ENCODE results near the gene NDUFA11.
"Not testable (repeated sequence)": the region's sequence is repeated elsewhere in the genome, so short reads cannot be mapped to it uniquely, and the experiment has no call there.

NDUFA11 gene

DNA sequence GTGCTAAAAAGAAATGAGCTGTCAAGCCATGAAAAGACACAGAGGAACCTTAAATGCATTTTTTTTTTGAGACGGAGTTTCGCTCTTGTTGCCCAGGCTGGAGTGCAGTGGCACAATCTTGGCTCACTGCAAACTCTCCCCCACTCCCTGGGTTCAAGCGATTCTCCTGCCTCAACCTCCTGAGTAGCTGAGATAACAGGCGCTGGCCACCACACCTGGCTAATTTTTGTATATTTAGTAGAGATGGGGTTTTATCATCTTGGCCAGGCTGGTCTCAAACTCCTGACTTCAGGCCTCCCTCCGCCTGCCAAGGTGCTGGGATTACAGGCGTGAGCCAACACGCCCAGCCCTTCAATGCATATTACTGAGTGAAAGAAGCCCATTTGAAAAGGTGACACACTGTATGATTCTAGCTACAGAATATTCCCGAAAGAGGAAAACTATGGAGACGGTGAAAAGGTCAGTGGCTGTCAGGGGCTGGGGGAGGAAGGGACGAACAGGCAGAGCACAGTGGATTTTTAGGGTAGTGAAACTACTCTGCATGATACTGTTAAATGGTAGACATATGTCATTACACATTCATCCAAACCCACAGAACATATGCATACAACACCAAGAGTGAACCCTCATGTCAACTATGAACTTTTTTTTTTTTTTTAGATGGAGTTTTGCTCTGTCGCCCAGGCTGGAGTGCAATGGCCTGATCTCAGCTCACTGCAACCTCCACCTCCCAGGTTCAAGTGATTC, 19.4 kb downstream of the NDUFA11 start:
- peak; percentile 77 for DNase-seq

DNA sequence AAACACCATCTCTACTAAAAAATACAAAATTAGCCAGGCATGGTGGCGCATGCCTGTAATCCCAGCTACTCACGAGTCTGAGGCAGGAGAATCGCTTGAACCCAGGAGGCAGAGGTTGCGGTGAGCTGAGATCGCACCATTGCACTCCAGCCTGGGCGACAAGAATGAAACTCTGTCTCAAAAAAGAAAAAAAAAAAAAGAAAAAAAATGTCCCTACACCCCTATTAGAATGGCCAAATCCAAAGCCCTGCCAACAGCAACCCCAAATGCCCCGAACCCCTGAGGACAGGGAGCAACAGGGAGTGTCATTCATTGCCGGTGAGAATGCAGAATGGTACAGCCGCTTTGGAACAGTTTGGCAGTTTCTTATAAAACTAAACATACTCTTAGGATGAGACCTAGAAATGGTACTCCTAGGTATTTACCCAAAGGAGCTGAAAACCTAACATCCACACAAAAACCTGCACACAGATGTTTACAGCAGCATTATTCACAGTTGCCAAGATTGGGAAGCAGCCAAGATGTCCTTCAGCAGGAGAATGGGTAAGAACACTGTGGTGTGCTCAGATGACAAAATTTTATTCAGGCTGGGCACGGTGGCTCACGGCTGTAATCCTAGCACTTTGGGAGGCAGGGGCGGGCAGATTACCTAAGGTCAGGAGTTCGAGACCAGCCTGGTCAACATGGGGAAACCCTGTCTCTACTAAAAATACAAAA, 20.3 kb downstream of the NDUFA11 start:
- peak; percentile 86 for DNase-seq

DNA sequence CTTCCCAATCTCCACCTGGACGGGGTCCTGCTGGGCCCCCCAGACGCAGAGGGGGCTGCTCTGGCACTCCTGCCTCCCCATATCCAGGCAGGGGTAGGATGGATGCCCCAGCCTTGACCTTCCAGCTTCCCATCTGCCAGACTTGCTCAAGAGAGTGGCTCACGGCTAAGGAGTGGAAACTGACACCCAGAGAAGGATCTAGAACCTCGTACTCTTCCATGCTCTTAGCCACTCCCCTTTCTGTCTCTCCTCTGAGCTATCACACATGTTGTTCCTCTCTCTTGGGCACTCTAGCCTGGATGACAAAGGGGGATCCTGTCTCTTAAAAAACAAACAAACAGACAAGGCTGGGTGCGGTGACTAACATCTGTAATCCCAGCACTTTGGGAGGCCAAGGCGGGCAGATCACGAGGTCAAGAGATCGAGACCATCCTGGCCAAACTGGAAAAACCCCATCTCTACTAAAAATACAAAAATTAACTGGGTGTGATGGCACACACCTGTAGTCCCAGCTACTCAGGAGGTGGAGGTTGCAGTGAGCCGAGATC, 21.1 kb downstream of the NDUFA11 start:
- peak; percentile 94 for DNase-seq

DNA sequence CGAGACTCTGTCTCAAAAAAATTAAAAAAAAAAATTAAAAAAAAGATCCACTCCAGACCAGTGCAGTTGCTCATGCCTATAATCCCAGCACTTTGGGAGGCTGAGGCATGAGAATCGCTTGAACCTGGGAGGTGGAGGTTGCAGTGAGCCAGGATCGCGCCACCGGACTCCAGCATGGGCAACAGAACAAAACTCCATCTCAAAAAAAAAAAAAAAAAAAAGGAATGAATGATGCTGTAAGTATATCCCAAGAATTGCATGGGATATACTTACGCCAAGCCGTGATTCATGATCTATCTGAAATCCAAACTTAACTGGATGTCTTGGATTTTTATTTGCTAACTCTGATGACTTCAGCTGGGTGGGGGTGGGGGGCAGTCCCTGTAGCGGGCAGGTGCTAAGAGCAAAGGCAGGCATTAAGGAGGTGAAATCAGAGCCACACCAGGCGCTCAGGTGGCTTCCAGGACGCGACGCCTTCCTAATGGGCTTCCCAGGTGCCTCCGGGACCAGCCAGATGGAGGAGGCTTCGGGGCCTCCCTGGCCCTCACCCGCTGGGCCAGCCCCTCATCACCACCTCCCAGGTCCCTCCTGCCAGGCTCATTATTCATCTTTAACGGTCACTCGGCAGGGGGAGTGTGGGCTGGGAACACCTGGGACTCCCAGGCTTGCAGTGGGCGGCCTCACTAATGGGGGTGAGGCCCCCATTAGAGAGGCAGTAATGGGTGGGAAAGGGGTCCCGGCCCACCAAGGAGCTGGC, 21.9 kb downstream of the NDUFA11 start:
- DNase-seq: peak; percentile 99

DNA sequence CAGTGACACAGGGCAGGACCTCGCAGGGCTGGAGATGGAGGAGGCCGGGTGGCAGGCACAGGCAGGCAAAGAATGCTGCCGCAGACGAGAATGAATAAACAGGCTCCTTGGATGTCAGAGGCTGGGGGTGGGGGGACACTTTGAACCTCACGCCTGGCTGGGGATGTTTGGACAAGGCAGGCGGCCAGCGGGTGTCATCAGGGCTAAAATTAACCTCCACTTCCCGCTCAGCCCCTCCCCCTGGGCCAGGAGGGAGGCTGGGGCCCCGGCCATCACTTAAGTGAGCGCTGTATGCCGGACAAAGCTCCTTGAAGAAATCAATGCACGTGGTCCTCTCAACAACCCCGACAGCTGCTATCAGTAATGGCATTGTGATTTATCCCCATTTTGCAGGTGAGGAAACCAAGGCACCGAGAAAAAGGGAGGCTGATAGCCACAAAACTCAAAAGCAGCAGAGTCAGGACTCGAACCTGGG, 22.9 kb downstream of the NDUFA11 start:
- DNase-seq: peak; percentile 98

DNA sequence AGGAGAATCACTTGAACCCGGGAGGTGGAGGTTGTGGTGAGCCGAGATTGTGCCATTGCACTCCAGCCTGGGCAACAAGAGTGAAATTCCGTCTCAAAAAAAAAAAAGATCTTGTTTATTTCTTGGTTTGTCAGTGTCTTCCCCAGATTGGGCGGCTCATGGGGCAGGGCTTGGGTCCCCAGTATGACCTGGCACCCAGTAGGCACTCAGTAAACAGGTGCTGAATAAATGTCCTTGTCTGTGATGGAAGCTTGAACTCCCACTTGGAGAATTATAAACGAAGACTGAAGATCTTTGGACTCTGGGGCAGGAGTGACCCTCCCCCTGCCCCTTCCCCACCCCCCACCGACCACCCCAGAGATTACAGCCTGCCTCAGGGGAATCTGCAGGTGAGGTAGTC, 23.4 kb downstream of the NDUFA11 start:
- DNase-seq: no peak

DNA sequence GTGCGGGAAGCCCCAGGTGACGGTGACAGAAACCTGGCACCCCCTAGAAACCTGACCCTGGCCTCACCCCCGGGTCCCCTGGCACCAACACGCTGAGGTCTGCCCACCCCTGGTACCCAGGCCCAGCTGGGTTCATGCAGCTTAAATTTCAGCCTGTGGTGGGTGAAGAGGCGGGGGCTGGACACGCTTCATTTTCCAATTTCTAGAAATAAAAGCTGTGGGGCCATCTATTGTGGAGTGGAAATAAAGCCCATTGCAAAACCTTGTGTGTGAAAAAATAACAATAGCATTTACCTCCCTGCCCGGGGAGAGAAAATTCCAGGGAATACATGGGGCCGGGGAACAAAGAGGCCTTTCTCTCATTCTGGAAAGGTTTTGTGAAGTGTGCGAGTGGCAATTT, 25.7 kb downstream of the NDUFA11 start:
- peak; percentile 81 for DNase-seq

DNA sequence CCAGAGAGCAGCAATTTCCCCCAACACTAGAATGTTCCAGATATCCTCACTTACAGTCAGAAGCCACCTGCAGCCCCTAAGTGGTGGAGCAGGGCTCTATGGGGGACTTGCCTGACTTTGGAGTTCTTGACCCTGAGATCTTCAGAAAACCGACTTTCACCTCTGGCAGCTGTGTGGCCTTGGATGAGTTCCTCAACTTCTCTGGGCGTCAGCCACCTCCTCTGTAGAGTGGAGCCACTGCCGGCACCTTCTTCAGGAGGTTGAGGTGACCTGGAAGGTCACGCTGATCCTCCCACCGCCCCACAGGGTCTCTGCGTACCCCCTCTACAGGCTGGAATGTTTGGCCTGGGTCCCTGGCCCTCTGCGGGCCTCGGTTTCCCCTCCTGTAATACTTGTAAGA, 26.2 kb downstream of the NDUFA11 start:
- DNase-seq: peak; percentile 65

DNA sequence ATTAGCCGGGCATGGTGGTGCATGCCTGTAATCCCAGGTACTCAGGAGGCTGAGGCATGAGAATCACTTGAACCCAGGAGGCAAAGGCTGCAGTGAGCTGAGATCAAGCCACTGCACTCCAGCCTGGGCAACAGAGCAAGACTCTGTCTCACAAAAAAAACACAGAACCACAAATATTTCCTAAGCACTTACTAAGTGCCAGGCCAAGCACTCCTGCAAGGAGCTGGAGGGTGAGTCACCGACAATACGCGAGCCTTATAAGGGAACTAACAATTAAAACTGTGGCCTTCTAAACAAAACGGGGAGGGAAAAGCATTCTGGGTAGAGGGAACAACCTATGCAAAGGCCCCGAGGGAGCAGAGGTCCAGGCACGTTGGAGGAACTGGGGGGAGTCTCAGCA, 29.1 kb downstream of the NDUFA11 start:
- not testable (repeated sequence) for DNase-seq

DNA sequence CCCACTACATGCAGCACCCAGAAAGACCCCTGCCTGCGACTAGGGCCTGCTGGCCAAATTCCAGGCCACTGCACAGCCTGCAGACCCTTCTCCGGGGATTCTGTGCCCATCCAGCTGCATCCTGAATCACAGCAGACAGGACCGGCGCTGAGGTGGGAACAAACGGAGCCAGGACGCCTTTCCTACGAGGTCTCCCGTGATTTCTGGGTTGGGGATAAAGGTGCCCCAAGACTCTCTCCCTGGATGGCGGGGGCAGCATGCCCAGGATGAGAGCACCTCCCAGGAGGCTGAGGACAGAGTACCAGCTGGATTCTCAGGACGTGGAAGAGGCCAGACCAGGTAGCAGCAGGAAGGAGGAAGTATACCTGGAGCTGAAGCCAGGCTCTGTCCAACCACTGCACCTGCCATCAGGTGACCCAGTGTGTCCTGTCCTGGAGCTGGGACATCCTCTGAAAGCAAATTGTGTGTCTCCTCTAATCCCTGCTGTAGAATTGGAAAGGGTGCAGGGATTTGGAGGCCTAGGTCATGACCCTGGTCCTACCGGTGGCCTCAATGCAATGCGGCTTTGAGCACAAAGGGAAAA, 29.9 kb downstream of the NDUFA11 start:
- DNase-seq: no peak

DNA sequence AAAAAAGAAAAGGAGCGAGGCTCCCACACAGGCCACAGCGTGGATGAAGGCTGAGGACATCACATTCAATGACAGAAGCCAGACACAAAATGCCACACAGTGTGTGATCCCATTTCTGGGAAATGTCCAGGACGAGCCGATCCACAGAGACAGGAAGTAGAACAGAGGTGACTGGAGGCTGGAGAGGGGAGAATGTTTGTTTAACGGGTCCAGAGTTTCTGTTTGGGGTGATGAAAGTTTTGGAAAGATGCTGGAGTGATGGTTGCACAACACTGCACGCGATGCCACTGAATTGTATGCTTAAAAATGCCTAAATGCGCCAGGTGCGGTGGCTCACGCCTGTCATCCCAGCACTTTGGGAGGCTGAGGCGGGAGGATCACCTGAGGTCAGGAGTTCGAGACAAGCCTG, 32.6 kb downstream of the NDUFA11 start:
- DNase-seq: no peak

DNA sequence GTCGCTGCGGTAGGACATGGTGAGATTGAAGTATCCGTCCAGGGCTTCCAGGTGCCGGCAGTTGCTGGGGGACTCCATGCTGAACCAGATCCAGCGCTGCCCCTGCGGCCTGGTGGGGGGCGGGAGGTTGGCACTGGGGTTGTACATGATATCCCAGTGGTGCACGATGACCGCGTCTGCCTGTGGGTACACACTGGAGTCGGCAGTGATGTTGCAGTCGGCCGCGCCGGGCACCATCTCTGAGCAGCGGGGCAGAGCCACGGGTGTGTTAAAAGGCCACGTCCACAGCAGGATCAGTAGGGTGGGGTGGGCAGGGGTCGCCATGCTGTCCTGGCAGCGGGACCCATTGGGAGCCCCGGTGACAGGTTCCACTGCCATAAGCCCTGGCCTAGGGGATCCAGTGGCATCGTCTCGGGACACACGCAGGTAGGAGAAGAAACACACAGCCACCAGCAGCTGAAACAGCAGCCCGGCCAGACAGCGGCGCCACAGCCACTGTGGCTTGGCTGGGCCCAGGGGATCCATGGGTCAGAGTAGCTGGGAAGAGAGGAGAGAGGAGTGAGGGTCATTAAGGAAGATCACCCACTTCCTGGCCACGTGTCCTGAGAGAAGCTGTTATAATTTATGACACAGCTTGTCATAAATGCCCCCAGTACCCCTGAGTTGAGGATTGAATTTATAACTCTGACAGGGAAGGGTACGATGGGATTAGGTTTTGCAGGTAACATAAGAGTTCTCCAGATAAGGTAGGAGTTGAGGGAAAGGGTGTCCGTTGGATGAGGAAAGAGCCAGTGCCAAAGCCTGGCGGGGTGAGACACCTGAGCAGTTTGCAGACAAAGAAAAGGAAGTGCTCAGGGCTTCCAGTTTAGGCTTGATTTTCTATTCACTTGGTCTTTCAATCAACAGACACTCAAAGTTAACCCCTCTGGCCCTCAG, 36.1 kb downstream of the NDUFA11 start:
- DNase-seq: peak; percentile 71

DNA sequence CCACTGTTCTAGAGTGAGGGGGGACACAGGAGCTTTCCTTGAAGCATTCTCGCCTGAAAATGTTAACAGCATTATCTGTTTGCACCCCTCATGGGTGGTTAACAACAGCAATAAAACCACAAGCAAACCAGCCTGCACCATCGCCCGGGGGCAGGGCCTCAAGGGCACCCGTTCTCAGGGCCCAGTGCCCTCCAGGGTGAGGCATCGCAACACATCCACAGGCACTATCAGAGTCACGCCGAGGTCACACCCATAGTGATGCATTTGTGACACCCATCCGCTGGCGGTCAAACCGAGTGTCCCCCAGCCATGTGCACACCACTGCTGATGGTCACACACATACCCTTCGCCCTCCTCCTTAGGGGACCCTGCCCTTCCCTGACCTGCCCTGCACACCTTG, 37.8 kb downstream of the NDUFA11 start:
- DNase-seq: no peak

DNA sequence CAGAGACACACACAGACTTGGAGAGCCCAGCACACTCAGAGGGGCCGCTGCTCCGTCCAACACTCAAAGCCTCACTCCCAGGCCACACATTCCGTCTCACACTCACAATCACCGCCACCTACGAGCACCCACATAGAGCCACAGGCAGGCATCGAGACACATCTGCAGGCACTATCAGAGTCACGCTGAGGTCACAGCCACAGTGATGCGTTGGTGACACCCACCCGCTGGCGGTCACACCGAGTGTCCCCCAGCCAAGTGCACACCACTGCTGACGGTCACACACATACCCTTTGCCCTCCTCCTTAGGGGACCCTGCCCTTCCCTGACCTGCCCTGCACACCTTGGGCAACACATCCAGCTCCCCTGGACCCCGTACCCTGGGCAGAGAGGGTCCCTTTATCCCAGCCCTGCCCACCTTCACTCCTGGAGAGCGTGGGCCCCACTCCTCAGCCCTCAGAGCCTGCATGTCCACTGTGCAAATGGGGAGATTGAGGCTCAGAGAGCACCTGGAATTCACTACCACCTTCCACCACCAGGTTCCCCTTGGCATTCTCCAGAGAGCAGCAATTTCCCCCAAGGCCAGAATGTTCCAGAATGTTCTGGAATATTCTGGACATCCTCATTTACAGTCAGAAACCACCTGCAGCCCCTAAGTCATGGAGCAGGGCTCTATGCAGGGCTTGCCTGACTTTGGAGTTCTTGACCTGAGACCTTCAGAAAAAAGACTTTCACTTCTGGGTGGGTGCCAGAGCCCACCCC, 38.7 kb downstream of the NDUFA11 start:
- no peak for DNase-seq

DNA sequence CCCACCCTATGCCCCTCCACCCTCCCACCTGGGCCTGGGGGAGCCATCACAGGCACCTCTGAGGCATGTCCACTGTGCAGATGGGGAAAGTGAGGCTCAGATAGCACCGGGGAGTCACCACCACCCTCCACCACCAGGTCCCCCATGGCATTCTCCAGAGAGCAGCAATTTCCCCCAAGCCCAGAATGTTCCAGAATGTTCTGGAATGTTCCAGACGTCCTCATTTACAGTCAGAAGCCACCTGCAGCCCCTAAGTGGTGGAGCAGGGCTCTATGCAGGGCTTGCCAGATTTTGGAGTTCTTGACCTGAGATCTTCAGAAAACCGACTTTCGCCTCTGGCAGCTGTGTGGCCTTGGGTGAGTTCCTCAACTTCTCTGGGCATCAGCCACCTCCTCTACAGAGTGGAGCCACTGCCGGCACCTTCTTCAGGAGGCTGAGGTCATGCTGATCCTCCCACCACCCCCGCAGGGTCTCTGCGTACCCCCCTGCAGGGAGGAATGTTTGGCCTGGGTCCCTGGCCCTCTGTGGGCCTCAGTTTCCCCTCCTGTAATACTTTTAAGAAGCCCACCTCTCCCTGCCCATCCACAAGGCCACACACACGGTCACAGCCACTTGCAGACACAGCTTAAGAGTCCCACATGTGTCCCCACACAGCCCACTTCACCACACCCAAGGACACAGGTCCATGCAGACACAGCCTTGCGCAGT, 39.4 kb downstream of the NDUFA11 start:
- no peak for DNase-seq

DNA sequence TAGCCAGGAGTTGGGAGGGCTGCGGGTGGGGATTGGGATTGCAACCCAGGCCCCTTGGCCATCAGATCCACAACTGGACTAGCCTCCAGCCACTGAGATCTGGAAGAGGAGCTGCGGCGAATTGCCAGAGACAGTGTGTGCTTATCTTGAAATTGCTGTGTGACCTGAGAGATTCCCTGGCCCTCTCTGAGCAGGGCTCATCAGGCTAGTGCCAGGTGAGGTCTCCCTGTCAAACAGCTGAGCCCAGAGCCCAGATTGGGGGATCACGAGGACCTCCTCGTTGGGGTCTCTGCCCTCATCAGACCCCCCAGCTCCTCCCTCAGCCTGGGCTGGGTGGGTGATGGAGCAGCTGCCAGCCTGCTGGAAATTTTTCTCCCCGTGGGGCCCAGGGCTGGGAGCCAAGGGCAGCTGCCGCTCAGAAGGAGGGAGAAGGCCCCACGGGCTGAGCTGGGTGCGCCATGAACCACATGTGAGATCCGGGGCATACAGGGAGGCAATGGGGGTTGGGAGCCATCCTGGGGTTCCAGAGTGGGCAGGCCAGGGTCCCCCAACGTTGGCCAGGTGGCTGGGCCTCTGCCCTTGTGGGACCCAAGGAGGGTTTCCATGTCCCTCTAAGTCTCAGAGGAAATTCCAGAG, 40.4 kb downstream of the NDUFA11 start:
- peak; percentile 32 for DNase-seq

DNA sequence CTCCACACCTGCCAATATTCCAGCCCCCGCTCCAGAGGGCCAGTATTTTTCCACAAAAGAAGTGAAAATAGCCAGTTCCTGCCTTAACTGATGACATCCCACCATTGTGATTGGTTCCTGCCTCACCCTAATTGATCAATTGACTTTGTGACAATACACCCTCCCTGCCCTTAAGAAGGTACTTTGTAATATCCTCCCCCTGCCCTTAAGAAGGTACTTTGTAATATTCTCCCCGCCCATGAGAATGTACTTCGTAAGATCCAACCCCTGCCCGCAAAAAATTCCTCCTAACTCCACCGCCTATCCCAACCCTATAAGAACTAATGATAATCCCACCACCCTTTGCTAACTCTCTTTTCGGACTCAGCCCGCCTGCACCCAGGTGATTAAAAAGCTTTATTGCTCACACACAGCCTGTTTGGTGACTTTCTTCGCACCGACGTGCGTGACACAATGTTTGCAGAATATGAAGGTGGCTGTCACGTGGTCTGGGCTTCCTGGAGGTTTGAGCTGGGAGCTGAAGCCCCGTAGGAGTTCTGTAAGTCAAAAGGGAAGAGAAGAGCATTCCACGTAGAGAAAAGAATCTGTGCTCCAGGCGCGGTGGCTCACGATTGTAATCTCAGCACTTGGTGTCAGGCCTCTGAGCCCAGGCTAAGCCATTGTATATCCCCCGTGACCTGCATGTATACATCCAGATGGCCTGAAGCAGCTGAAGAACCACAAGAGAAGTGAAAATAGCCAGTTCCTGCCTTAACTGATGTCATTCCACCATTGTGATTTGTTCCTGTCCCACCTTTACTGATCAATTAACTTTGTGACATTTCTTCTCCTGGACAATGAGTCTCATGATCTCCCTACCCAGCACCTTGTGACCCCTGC, 46.1 kb downstream of the NDUFA11 start:
- DNase-seq: no peak

DNA sequence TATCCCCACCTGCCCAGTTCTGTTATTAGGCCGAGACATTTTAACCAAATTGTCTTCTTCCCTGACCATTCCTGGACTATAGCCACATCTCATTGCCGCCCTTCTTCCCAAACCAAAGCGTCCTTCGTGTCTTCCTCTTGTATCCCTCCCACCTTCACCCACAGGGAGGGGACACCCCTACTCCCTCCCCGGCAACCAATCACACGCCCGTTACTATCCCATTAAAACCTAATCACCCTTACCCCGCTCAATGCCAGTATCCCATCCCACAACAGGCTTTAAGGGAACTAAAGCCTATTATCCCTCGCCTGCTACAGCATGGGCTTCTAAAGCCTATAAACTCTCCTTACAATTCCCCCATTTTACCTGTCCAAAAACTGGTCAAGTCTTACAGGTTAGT, 48.4 kb downstream of the NDUFA11 start:
- DNase-seq: not testable (repeated sequence)

DNA sequence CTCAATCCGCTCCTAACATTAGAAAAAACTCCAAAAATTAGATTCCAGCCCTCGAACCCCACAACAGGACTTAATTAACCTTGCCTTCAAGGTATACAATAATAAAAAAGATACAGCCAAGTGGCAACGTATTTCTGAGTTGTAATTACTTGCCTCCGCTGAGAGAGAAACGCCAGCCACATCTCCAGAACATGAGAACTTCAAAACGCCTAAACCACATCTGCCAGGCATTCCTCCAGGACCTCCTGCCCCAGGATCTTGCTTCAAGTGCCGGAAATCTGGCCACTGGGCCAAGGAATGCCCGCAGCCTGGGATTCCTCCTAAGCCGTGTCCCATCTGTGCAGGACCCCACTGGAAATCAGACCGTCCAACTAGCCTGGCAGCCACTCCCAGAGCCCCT, 49.5 kb downstream of the NDUFA11 start:
- not testable (repeated sequence) for DNase-seq

Measured in NCI-H69 (cell line).